CD4-positive, alpha-beta T cell (primary cell): ENCODE measurements around the gene GAPDH. TPM values are rescaled to one million over a fixed set of nuclear protein-coding genes. Genes with fewer than 3 reads are reported as not detected.
A peak's percentile ranks its signal among the peaks of the same experiment; 100 is the strongest.

ENCODE experiments used
- ATAC-seq: fragments of 200-7000 bp; cut with Tn5 transposase; one replicate; pipeline ENCODE4 v1.10.0; 2022; ENCODE audit warnings: mild to moderate bottlenecking; ENCODE audit not compliant: poor library complexity
- CTCF ChIA-PET: fragments of 350-600 bp; sonication (Branson Sonifier 250); formaldehyde crosslinking; loops from one replicate; lab custom pipeline; 2021; ENCODE audit warnings: antibody characterized with exemption, inconsistent platforms; lab: Charles Lee
- POLR2A ChIA-PET: fragments of 350-600 bp; sonication (Branson Sonifier 250); formaldehyde crosslinking; loops from one replicate; lab custom pipeline; 2021; ENCODE audit warnings: antibody characterized with exemption, inconsistent platforms; lab: Charles Lee
- DNase-seq, 14 experiments: peaks; one replicate each; pipeline ENCODE4 v3.0.0-alpha.2; 2013 to 2020; ENCODE audit warnings: mixed read lengths in 2 of 14
- H3K27ac ChIP-seq, 2 donors: one replicate each; pipeline versions ENCODE4 v1.5.1 to v1.7.0; 2013; ENCODE audit warnings: low read length in 2 of 2, low read depth in 1 of 2, mild to moderate bottlenecking in 1 of 2
- H3K27me3 ChIP-seq, 2 experiments: 1 replicate in 1 of 2; 2 replicates in 1 of 2; pipeline versions ENCODE4 v1.6.1 to v1.7.0; 2013; ENCODE audit warnings: low read length in 2 of 2, control low read depth in 1 of 2, mild to moderate bottlenecking in 1 of 2, moderate library complexity in 1 of 2; ENCODE audit not compliant: insufficient read depth in 2 of 2, control insufficient read depth in 1 of 2
- H3K36me3 ChIP-seq: one replicate; pipeline ENCODE4 v1.6.1; 2013; ENCODE audit warnings: low read length, control low read depth; ENCODE audit not compliant: insufficient read depth
- H3K4me1 ChIP-seq: one replicate; pipeline ENCODE4 v1.6.1; 2013; ENCODE audit warnings: low read length, control low read depth; ENCODE audit not compliant: insufficient read depth
- H3K4me3 ChIP-seq: one replicate; pipeline ENCODE4 v1.5.1; 2013; ENCODE audit warnings: mild to moderate bottlenecking, low read length, moderate library complexity
- H3K9me3 ChIP-seq, 2 experiments: 1 replicate in 1 of 2; 2 replicates in 1 of 2; pipeline versions ENCODE4 v1.6.1 to v1.7.0; 2013; ENCODE audit warnings: low read length in 2 of 2, mild to moderate bottlenecking in 2 of 2, control low read depth in 1 of 2, moderate library complexity in 1 of 2; ENCODE audit not compliant: control insufficient read depth in 1 of 2, insufficient read depth in 1 of 2
- H3K27ac Mint-ChIP-seq: one replicate; pipeline ENCODE4 v1.8.0; 2020; ENCODE audit warnings: mixed read lengths
- H3K27me3 Mint-ChIP-seq: one replicate; pipeline ENCODE4 v1.8.0; 2021; ENCODE audit warnings: mixed read lengths
- H3K36me3 Mint-ChIP-seq: one replicate; pipeline ENCODE4 v1.8.0; 2021; ENCODE audit warnings: low read depth, mixed read lengths
- H3K4me1 Mint-ChIP-seq: one replicate; pipeline ENCODE4 v1.8.0; 2021; ENCODE audit warnings: low read depth, mixed read lengths
- H3K4me3 Mint-ChIP-seq: one replicate; pipeline ENCODE4 v1.8.0; 2020; ENCODE audit warnings: mild to moderate bottlenecking, mixed read lengths
- H3K9me3 Mint-ChIP-seq: one replicate; pipeline ENCODE4 v1.8.0; 2020; ENCODE audit warnings: mixed read lengths
- CTCF ChIP-seq: fragments of 200-600 bp; IDR thresholded peaks from one replicate; pipeline ENCODE4 v1.8.0; 2022; ENCODE audit warnings: antibody characterized with exemption, mild to moderate bottlenecking
- intact Hi-C, 2 experiments: fragments of 100-400 bp; cut with DNase I in 1 of 2; cut with micrococcal nuclease in 1 of 2; formaldehyde crosslinking; loops; one replicate each; pipeline versions ENCODE4 v1.15.1 to v1.9.0; 2023 to 2025; cut with DNase I, micrococcal nuclease
- total RNA-seq, 174 experiments: library from RNA in 2 of 174; stranded (reverse) in 2 of 174; gene quantifications; one replicate each; pipeline ENCODE4 v1.2.3 and lab custom pipeline; 2021 to 2026

GAPDH gene
- total RNA-seq, 2 experiments from 2014 or later = 498 to 508 TPM

GRCh38 chr12:6551496-6552139, 17.3 kb downstream of the GAPDH start:
- H3K27ac Mint-ChIP-seq = peak overlapping the region; percentile 7
- ChIA-PET CTCF (interaction anchor here (1.1 to 2.1 kb wide), 2 partner anchors 14 to 128 kb away, joined by 3 to 5 read pairs; no protein-coding TSS in a partner anchor), POLR2A (interaction anchor here (0.8 to 1.1 kb wide), 3 partner anchors 11 to 18 kb away, joined by 3 read pairs; partner anchors contain the start of gene GAPDH)
- peaks cover 64% of the 10 kb centered on the region for H3K36me3 Mint-ChIP-seq
- Histone ChIP-seq H3K4me1 (peaks cover 67% of the 10 kb centered on the region), H3K9me3 (no peaks in the 10 kb centered on the region), H3K36me3 (peaks cover 67% of the 10 kb centered on the region), H3K27me3 (no peaks in the 10 kb centered on the region), H3K27ac (no peak overlapping the region), H3K4me3 (no peak overlapping the region)
- ATAC-seq (no peak), DNase-seq (no peak)
- H3K4me3 Mint-ChIP-seq = no peak overlapping the region
- peaks cover 40% of the 10 kb centered on the region for H3K4me1 Mint-ChIP-seq
- no peaks in the 10 kb centered on the region for H3K27me3 Mint-ChIP-seq
- no peaks in the 10 kb centered on the region for H3K9me3 Mint-ChIP-seq
- intact Hi-C loops = no loop called here
- no peak for TF ChIP-seq CTCF

DNA sequence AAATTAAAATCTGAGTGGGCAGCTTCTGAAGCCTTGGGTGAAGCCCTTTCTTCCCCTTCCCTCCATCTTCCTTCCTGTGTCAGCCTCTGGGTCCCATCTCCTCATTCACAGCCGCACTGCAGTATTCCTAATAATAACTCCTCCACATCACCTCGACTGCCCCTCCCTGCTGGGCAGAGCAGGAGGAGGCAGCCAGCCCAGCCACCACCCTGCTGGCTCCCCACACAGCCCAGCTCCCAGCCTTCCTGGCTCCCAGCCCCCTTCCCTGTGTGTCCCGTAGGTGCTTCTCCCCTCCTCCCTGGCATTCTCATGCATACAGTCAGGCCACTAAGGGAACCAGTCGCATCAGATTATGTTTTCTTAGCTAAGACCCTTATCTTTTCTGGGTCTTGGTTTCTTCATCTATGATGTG, 17.8 kb downstream of the GAPDH start:
- H3K27ac ChIP-seq = no peak overlapping the region
- no peaks in the 10 kb centered on the region for H3K27me3 Mint-ChIP-seq

More for the DNA sequence above, 17.8 kb downstream of the GAPDH start:
- H3K4me1 Mint-ChIP-seq = peaks cover 44% of the 10 kb centered on the region
- intact Hi-C loops = no loop called here
- H3K27me3 ChIP-seq = no peaks in the 10 kb centered on the region
- POLR2A ChIA-PET = interaction anchor here (0.8 to 1.4 kb wide), 3 partner anchors 10 to 18 kb away, joined by 3 to 4 read pairs (median 3); partner anchors contain the start of gene GAPDH
- H3K9me3 ChIP-seq = no peaks in the 10 kb centered on the region
- no peaks in the 10 kb centered on the region for H3K9me3 Mint-ChIP-seq
- H3K4me1 ChIP-seq = peaks cover 72% of the 10 kb centered on the region
- peak overlapping the region; percentile 7 for H3K27ac Mint-ChIP-seq
- H3K36me3 ChIP-seq = peaks cover 67% of the 10 kb centered on the region
- CTCF ChIA-PET = interaction anchor here (1.1 to 2.1 kb wide), 3 partner anchors 11 to 128 kb away, joined by 3 to 5 read pairs (median 5); no protein-coding TSS in a partner anchor
- H3K4me3 Mint-ChIP-seq = peak overlapping the region; percentile 69
- no peak overlapping the region for H3K4me3 ChIP-seq
- H3K36me3 Mint-ChIP-seq = peaks cover 60% of the 10 kb centered on the region
- ATAC-seq = no peak
- TF ChIP-seq CTCF = no peak
- DNase-seq = no peak
